Right kidney (tissue), 1 donor: ENCODE results near the gene RFWD3.

Experiments
- DNase-seq: peaks from one replicate; pipeline ENCODE4 v3.0.0-alpha.2; 2016

Gene RFWD3

GRCh38 chr16:74623214-74623838 lies 43.4 kb downstream of the RFWD3 start:
- no peak for DNase-seq

- DNase-seq = no peak
Observed at GRCh38 chr16:74622005-74622404, 44.7 kb downstream of the RFWD3 start.

DNA sequence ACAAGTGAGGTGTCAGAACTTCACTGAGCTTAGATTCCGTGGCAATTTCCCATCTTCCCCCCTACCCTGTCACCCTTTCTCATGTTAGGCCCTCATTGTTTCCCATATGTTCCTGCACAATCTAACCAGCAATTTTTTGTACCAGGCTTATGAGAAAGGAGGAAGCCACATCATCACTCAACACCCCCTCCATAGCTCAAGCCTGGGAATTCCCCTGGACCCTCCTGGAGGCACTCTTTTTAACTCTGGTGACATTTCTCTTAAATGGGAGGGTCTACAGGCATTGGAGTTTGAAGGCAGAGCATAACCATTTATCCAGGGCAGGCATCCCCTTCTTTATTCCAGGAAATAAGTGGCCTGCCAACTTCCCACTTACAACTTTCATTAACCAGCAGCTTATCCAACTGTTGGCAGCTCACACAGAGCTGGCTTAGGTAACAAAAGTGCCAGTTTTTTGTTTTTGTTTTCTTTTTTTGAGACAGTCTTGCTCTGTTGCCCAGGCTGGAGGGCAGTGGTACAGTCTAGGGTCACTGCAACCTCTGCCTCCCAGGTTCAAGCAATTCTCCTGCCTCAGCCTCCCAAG lies 49.4 kb downstream of the RFWD3 start:
- DNase-seq = no peak

GRCh38 chr16:74611721-74612120 lies 55.0 kb downstream of the RFWD3 start:
- no peak for DNase-seq

GRCh38 chr16:74608944-74609343 lies 57.7 kb downstream of the RFWD3 start:
- DNase-seq = no peak

DNA sequence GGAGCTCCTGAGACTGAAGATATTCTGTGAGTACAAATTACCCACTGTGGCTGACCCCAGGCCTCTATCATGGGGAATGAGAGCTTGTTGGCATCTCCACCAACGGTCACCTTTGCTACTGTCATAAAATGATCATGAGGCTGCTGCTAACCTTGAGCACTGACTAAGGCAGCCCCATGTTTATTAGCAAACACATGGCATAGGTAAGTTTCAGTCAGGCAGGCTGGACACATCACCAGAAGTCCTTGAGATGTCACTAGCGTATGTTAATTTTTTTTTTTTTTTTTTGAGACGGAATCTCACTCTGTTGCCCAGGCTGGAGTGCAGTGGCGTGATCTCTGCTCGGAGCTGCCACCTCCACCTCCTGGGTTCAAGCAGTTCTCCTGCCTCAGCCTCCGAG lies 58.3 kb downstream of the RFWD3 start:
- DNase-seq = no peak

DNA sequence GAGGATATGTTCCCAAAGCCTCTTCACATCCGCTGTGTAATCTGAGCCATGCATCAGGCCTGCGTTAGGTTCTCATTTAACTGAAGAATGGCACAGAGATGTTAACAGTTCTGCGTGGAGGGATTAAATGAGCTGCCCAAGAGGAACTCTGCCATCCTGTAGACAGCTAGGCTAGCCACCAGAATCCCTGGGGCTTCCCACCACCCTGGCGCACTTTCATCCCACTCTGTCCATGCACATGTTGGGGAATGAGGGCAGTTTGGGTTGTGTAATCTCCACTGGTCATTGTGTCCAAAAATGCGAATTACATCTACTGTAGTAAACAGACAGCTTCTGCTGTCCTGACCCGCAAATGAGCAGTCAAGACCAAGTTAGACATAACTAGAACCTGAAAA lies 58.7 kb downstream of the RFWD3 start:
- DNase-seq = no peak

DNA sequence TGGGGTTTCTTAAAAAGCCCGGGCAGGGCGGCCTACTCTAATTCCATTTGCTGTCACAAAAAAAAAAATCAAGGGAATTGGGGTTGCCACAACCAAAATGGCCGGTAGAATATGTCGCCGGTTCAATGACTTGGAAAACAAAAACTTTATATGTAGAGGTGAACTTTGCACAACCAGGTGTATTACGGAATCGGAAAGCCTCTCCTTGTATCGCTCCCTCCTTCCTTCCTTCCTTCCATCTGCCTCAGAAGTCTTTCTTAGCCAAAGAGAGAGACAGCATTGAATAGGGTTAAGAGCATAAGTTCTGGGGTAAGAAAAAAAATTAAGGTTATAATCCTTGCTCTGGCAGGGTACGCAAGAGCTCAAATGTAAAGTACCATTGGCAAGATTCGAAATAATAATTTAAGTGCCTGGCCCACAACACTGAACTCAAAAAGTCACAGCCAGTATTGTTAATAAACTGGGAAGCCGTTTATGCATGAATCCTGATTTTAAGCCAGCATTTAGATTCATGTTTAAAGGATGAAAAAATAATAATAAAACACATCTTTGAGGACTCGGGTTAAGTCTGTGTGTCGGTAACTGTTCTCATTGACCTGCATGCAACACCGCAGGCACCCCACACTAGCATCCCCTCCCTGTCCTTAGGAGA lies 59.2 kb downstream of the RFWD3 start:
- peak; percentile 40 for DNase-seq

- peak; percentile 98 for DNase-seq
Observed at GRCh38 chr16:74606521-74607309, 60.0 kb downstream of the RFWD3 start, which contains the start of gene GLG1. Gene GLG1 (minus strand): TSS chr16:74607114. CDS start chr16:74607094, 20 bp downstream.

DNA sequence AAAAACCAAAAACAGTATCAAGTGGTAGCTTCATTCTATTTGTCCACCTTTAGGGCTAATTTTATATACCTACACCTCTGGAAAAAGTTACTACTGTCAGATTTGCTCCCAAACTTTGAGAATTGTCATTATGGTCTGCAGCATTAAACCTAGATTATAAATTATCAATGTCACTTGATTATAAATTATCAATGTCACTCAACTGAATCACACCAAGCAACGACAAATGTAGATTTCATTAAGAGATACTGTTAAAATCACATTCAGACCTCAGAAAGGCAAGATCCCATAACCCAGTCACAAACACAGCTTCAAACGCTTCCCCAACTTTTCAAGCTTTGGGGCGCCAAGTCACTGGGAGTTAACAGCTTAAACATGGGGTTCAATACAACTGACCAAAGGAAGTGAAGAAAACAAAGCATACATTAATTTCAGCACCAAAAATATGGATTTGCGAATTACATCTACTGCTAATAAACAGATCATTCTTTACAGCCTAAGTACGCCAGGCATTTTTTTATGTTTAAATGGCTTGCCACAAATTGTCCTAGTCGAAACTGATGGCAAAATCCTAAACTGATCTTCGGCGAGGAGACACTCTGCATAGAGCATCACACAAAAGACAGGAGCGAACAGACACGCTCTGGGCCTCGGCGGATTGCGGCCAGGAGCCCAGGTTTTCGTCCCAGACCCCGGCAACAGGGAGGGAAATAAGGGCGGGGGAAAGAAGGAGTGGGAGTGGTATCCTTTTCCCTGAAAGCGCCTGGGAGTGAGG lies 60.7 kb downstream of the RFWD3 start:
- no peak for DNase-seq

GRCh38 chr16:74605332-74605731 lies 61.3 kb downstream of the RFWD3 start:
- no peak for DNase-seq

GRCh38 chr16:74603848-74604247 lies 62.8 kb downstream of the RFWD3 start:
- no peak for DNase-seq

GRCh38 chr16:74601126-74601871 lies 65.4 kb downstream of the RFWD3 start:
- DNase-seq = no peak

GRCh38 chr16:74596586-74596985 lies 70.1 kb downstream of the RFWD3 start:
- DNase-seq = no peak

GRCh38 chr16:74592847-74593246 lies 73.8 kb downstream of the RFWD3 start:
- DNase-seq = no peak

DNA sequence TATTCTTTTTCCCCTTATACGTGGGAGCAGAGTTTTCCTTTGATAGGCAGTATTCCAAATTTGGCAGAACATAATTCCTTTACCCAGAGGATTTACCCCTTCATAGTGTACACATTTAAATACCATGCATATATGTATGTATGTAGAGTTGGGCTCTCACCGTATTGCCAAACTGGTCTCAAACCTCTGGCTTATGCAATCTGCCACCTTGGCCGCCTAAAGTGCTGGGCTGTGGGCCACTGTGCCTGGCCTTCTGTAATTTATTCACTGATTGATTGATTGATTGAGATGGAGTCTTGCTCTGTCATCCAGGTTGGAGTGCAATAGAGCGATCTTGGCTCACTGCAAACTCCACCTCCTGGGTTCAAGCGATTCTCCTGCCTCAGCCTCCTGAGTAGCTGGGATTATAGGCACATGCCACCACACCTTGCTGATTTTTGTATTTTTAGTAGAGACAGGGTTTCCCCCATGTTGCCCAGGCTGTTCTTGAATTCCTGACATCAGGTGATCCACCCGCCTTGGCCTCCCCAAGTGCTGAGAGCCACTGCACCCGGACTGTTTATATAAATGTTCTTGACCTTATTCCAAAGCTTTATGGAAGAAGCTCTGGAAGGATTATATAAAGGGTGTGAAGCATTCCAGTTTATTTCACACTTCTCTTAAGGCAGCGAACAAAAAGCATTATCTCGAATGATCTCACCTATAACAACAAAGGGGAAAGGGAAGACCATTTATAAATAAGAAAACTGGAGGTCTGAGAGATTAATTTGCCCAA lies 74.6 kb downstream of the RFWD3 start:
- DNase-seq = no peak

- no peak for DNase-seq
Observed at GRCh38 chr16:74586948-74587347, 79.7 kb downstream of the RFWD3 start.

DNA sequence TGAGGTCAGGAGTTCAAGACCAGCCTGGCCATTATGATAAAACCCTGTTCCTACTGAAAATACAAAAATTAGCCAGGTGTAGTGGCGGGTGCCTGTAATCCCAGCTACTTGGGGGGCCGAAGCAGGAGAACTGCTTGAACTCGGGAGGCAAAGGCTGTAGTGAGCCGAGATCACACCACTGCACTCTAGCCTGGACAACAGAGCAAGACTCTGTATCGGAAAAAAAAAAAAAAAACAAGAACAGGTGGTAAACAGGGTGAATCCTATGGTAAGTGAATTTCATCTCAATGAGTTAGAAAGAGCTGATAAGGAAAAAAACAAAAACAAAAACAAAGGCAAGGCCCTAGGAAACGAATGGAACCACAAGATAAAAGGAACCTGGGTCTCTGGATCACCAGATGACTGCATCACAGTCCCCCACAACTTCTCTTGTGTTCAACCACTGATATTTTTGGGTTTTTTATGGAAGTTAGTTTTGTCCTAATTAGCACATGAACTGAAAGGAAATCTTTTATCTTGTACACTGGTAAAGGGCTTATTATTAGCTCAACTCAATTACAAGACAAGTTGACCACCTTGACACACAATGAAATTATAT lies 80.7 kb downstream of the RFWD3 start:
- no peak for DNase-seq

DNA sequence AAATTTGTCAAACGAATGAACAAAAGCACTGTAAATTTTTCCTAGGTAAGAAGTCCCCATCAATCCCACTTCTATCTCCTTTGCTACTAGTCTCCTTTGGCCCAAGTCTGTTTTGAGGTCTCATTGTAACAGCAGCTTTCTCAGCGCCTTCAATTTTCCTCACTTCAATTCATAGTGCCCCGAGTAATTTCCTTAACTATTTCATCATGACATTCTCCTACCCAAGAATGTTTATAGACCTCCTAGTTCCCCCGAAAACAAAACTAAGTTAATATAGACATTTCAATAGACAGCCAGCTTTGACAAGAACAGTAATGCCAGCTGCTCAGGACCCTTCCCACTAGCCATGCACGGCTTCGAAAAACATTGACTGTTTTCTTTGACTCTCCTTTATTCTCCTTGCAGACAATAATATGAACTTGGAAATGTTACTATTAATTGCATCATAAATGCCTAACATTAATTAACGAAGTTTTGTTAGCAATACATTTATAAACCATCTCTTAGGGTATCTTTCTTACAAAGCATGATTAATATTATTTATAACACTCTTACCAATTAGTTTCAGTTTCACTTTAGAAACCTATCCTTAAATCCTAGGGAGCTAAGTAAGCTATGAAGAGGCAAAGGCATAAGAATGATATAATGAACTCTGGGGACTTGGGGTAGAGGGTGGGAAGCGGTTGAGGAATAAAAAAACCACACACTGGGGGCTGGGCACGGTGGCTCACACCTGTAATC lies 82.6 kb downstream of the RFWD3 start:
- DNase-seq = no peak

DNA sequence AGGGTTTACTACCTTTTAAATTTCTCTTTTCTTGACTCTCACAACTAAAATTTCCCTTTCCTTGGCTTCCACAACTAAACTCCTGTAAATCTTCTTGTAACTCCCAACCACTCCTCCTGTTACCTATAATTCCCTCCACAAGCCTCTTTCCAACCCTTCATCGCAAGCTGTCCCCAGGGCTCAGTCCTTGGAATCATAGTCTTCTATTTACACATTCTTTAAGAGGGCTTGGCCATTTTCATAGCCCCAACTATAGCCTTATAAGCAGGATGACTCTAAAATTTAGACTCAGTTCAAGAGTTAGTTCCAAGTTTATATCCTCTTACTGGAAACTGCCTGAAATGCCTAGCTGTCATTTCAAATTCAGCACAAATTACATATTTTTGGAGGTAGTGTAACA lies 83.7 kb downstream of the RFWD3 start:
- no peak for DNase-seq
